SK-N-SH (cell line): ENCODE measurements around the gene PDE10A. TPM values are rescaled to one million over a fixed set of nuclear protein-coding genes. Genes with fewer than 3 reads are reported as not detected.

Experiments used
- CTCF ChIA-PET: fragments of 300-600, 350-600 bp; formaldehyde crosslinking; extraction: SDS; loops from one replicate; lab custom pipeline; 2021; lab: Yijun Ruan, JAX
- POLR2A ChIA-PET: fragments of 350-600 bp; sonication (Branson Sonifier 250); formaldehyde crosslinking; extraction: SDS; loops from one replicate; lab custom pipeline; 2020; ENCODE audit warnings: antibody characterized with exemption, inconsistent platforms; lab: Yijun Ruan, JAX
- DNase-seq: peaks from one replicate; pipeline ENCODE4 v3.0.0; 2012
- H2AFZ ChIP-seq: fragments of 200-600 bp; sonication (generic); 2 replicates; pipeline ENCODE4 v1.8.1; 2016; ENCODE audit warnings: antibody characterized with exemption, mild to moderate bottlenecking, low read depth
- H3F3A ChIP-seq: fragments of 200-600 bp; sonication (generic); replicated peaks from 2 replicates; pipeline ENCODE3; 2016; ENCODE audit warnings: antibody characterized with exemption, mild to moderate bottlenecking; ENCODE audit not compliant: insufficient read depth
- H3K27ac ChIP-seq, 2 experiments: fragments of 200-500 bp in 1 of 2; fragments of 200-600 bp in 1 of 2; sonication (Bioruptor generic) in 1 of 2; sonication (generic), shearing (Covaris generic) in 1 of 2; 2 replicates each; pipeline versions ENCODE4 v1.5.1 to v1.6.1; 2014 to 2016; ENCODE audit warnings: low read depth in 2 of 2, inconsistent platforms in 1 of 2, low read length in 1 of 2, mild to moderate bottlenecking in 1 of 2, mixed read lengths in 1 of 2
- H3K27me3 ChIP-seq: fragments of 200-600 bp; sonication (generic), shearing (Covaris generic); 2 replicates; pipeline ENCODE4 v1.6.1; 2016; ENCODE audit warnings: mixed run types; ENCODE audit not compliant: insufficient read depth
- H3K36me3 ChIP-seq, 2 experiments: fragments of 200-500 bp in 1 of 2; fragments of 200-600 bp in 1 of 2; sonication (Bioruptor generic) in 1 of 2; sonication (generic) in 1 of 2; replicated peaks in 1 of 2; 2 replicates each; pipeline versions ENCODE3 to v1.5.1; 2014 to 2016; ENCODE audit warnings: low read length in 1 of 2, mild to moderate bottlenecking in 1 of 2; ENCODE audit not compliant: insufficient read depth in 2 of 2, control insufficient read depth in 1 of 2
- H3K4me1 ChIP-seq, 2 experiments: fragments of 200-500 bp in 1 of 2; fragments of 200-600 bp in 1 of 2; sonication (Bioruptor generic) in 1 of 2; sonication (generic), shearing (Covaris generic) in 1 of 2; 2 replicates each; pipeline versions ENCODE4 v1.5.1 to v1.6.1; 2014 to 2016; ENCODE audit warnings: low read depth in 1 of 2, low read length in 1 of 2, mixed run types in 1 of 2; ENCODE audit not compliant: insufficient read depth in 2 of 2, control insufficient read depth in 1 of 2
- H3K4me2 ChIP-seq: fragments of 200-600 bp; sonication (generic), shearing (Covaris generic); 2 replicates; pipeline ENCODE4 v1.6.1; 2017; ENCODE audit warnings: mixed run types
- H3K4me3 ChIP-seq, 2 experiments: fragments of 200-500 bp in 1 of 2; fragments of 200-600 bp in 1 of 2; sonication (Bioruptor generic) in 1 of 2; sonication (generic), shearing (Covaris generic) in 1 of 2; 2 replicates each; pipeline versions ENCODE4 v1.5.1 to v1.8.1; 2014 to 2016; ENCODE audit warnings: low read depth in 2 of 2, inconsistent platforms in 1 of 2, low read length in 1 of 2, mild to moderate bottlenecking in 1 of 2, mixed read lengths in 1 of 2, moderate library complexity in 1 of 2
- H3K79me2 ChIP-seq: fragments of 200-600 bp; sonication (generic); 2 replicates; pipeline ENCODE4 v1.8.1; 2017; ENCODE audit warnings: mild to moderate bottlenecking; ENCODE audit not compliant: insufficient read depth
- H3K9ac ChIP-seq: fragments of 200-600 bp; sonication (generic); 2 replicates; pipeline ENCODE4 v1.6.1; 2017; ENCODE audit warnings: mixed run types
- H3K9me2 ChIP-seq: fragments of 200-600 bp; sonication (generic); 2 replicates; pipeline ENCODE4 v1.6.1; 2017; ENCODE audit warnings: mixed run types
- H3K9me3 ChIP-seq: fragments of 200-600 bp; sonication (generic); 2 replicates; pipeline ENCODE4 v1.6.1; 2017; ENCODE audit warnings: mixed run types, mild to moderate bottlenecking, moderate library complexity
- H4K20me1 ChIP-seq: fragments of 200-600 bp; sonication (generic); 2 replicates; pipeline ENCODE4 v1.6.1; 2017; ENCODE audit warnings: mild to moderate bottlenecking, mixed run types; ENCODE audit not compliant: insufficient read depth
- CTCF ChIP-seq: fragments of 200-600 bp; sonication (generic); IDR thresholded peaks from 2 replicates; pipeline ENCODE4 v1.6.1; 2017; ENCODE audit warnings: antibody characterized with exemption, mild to moderate bottlenecking, moderate library complexity
- EP300 ChIP-seq, 2 experiments: IDR thresholded peaks; 2 replicates each; pipeline versions ENCODE4 v1.4.0 to v1.6.1; 2012; ENCODE audit warnings: borderline replicate concordance in 1 of 2, low read depth in 1 of 2, low read length in 1 of 2
- FOXJ3 ChIP-seq: sonication (generic); formaldehyde crosslinking; IDR thresholded peaks from 2 replicates; pipeline ENCODE4 v1.5.1; 2020; ENCODE audit warnings: mild to moderate bottlenecking, missing genetic modification reagents
- GABPA ChIP-seq: IDR thresholded peaks from 2 replicates; pipeline ENCODE4 v1.4.0; 2012; ENCODE audit warnings: low read depth, mild to moderate bottlenecking
- JUND ChIP-seq: IDR thresholded peaks from 2 replicates; pipeline ENCODE4 v1.4.0; 2012
- NFIC ChIP-seq: IDR thresholded peaks from 2 replicates; pipeline ENCODE4 v1.4.0; 2012; ENCODE audit warnings: borderline replicate concordance
- NRF1 ChIP-seq: IDR thresholded peaks from 2 replicates; pipeline ENCODE4 v1.6.1; 2012; ENCODE audit warnings: low read depth, mild to moderate bottlenecking, low read length
- RAD21 ChIP-seq: IDR thresholded peaks from 2 replicates; pipeline ENCODE4 v1.6.1; 2012; ENCODE audit warnings: mild to moderate bottlenecking, low read length
- RFX5 ChIP-seq: IDR thresholded peaks from 2 replicates; pipeline ENCODE4 v1.6.1; 2012; ENCODE audit warnings: mild to moderate bottlenecking, improper control_type of control experiment, low read length
- SIN3A ChIP-seq: IDR thresholded peaks from 2 replicates; pipeline ENCODE4 v1.6.1; 2012; ENCODE audit warnings: low read depth, mild to moderate bottlenecking, low read length, moderate library complexity, borderline replicate concordance
- SMC3 ChIP-seq: IDR thresholded peaks from 2 replicates; pipeline ENCODE4 v1.6.1; 2012; ENCODE audit warnings: low read depth, low read length, improper control_type of control experiment
- TAF1 ChIP-seq: IDR thresholded peaks from 2 replicates; pipeline ENCODE4 v1.6.1; 2012; ENCODE audit warnings: low read depth, mild to moderate bottlenecking, low read length, moderate library complexity, borderline replicate concordance
- TEAD4 ChIP-seq: IDR thresholded peaks from 2 replicates; pipeline ENCODE4 v1.4.0; 2012; ENCODE audit warnings: mild to moderate bottlenecking, borderline replicate concordance; ENCODE audit not compliant: insufficient read depth
- USF1 ChIP-seq: IDR thresholded peaks from 2 replicates; pipeline ENCODE4 v1.4.0; 2012; ENCODE audit warnings: low read depth, borderline replicate concordance
- WGBS: methylation state at CpG from one replicate; pipeline ENCODE4 v1.1.6; 2017; ENCODE audit warnings: low lambda C conversion rate; 5-methylcytosine and 5-hydroxymethylcytosine counted together
- polyA plus RNA-seq, 3 experiments: library from polyadenylated mRNA; depleted of rRNA; stranded (reverse); fragments of >200 nt; gene quantifications; 2 replicates each; pipeline ENCODE4 v1.2.3, GENCODE V29; 2012

PDE10A gene
- polyA plus RNA-seq, 1 of the 3 experiments (the other 2 are of a cell fraction): 0.43 TPM

GRCh38 chr6:165383323-165383722 is 279.7 kb downstream of the PDE10A start:
- H4K20me1 ChIP-seq: no peaks in the 10 kb centered on the region
- no peaks in the 10 kb centered on the region for H3F3A ChIP-seq
- H3K9me2 ChIP-seq: no peaks in the 10 kb centered on the region
- ChIA-PET CTCF (no interaction called here), POLR2A (no interaction called here)
- no peak overlapping the region for H3K4me2 ChIP-seq
- DNase-seq: no peak
- no peaks in the 10 kb centered on the region for H3K27me3 ChIP-seq
- WGBS: 53% methylated on average over 3 of the region's 3 CpGs
- no peaks in the 10 kb centered on the region for H3K9me3 ChIP-seq
- no peak overlapping the region for H2AFZ ChIP-seq
- no peak overlapping the region for H3K9ac ChIP-seq
- no peak overlapping the region for H3K4me3 ChIP-seq
- no peaks in the 10 kb centered on the region for H3K36me3 ChIP-seq
- no peak overlapping the region for H3K27ac ChIP-seq
- H3K4me1 ChIP-seq: no peaks in the 10 kb centered on the region
- TF ChIP-seq RFX5: no peak
- TF ChIP-seq EP300 (IDR thresholded peaks at IDR 0.05; ENCODE audit: borderline replicate concordance in 1 of 2, low read depth in 1 of 2, low read length in 1 of 2): no peak
- no peak for TF ChIP-seq GABPA
- TF ChIP-seq FOXJ3 (CRISPR knock-in tag): no peak
- TF ChIP-seq SIN3A: no peak
- TF ChIP-seq JUND: no peak
- TF ChIP-seq TAF1: no peak
- no peak for TF ChIP-seq USF1
- TF ChIP-seq NRF1: no peak
- no peak for TF ChIP-seq NFIC
- TF ChIP-seq TEAD4: no peak
- TF ChIP-seq SMC3: no peak
- no peak for TF ChIP-seq RAD21
- no peaks in the 10 kb centered on the region for H3K79me2 ChIP-seq

GRCh38 chr6:165376100-165376499 is 286.9 kb downstream of the PDE10A start:
- no peaks in the 10 kb centered on the region for H4K20me1 ChIP-seq
- no peaks in the 10 kb centered on the region for H3F3A ChIP-seq
- no peak overlapping the region for H2AFZ ChIP-seq
- no peak overlapping the region for H3K9ac ChIP-seq
- TF ChIP-seq CTCF: no peak
- 44% methylated on average over 1 of the region's 1 CpG for WGBS
- no peaks in the 10 kb centered on the region for H3K79me2 ChIP-seq
- ChIA-PET CTCF (interaction anchor here (1.3 kb wide), 1 partner anchor 8 kb away, joined by 3 read pairs; no protein-coding TSS in a partner anchor), POLR2A (no interaction called here)
- H3K36me3 ChIP-seq: no peaks in the 10 kb centered on the region
- no peaks in the 10 kb centered on the region for H3K9me3 ChIP-seq
- no peak overlapping the region for H3K4me3 ChIP-seq
- no peak for DNase-seq
- no peaks in the 10 kb centered on the region for H3K4me1 ChIP-seq
- H3K4me2 ChIP-seq: no peak overlapping the region
- H3K9me2 ChIP-seq: no peaks in the 10 kb centered on the region
- no peak overlapping the region for H3K27ac ChIP-seq
- H3K27me3 ChIP-seq: no peaks in the 10 kb centered on the region
